DMS 273 (cell line): ENCODE data around the gene TAS1R3.
A peak's percentile ranks its signal among the peaks of the same experiment; 100 is the strongest.
"Not testable (repeated sequence)": the region's sequence is repeated elsewhere in the genome, so short reads cannot be mapped to it uniquely, and the experiment has no call there.

Source experiments
- DNase-seq: peaks from one replicate; lab custom pipeline; 2025; ENCODE audit not compliant: unreplicated experiment; lab: John Stamatoyannopoulos, UW

Gene TAS1R3

DNA sequence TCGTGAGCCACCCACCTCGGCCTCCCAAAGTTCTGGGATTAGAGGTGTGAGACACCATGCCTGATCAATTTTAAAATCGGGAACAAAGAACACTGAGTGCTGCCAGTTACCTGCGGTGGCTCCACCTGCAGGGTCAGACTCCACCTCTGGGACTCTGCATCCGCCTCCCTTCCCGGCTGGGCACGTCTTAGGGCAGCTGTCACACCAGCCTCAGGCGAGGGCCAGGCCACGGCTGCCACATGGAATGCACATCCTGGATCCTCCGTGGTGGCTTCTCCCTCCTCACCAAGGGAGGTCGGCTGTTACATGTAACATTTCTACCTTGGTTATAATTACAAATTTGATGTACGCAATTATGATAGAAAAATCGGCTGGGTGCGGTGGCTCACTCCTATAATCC, 33.2 kb downstream of the TAS1R3 start:
- DNase-seq: no peak

DNA sequence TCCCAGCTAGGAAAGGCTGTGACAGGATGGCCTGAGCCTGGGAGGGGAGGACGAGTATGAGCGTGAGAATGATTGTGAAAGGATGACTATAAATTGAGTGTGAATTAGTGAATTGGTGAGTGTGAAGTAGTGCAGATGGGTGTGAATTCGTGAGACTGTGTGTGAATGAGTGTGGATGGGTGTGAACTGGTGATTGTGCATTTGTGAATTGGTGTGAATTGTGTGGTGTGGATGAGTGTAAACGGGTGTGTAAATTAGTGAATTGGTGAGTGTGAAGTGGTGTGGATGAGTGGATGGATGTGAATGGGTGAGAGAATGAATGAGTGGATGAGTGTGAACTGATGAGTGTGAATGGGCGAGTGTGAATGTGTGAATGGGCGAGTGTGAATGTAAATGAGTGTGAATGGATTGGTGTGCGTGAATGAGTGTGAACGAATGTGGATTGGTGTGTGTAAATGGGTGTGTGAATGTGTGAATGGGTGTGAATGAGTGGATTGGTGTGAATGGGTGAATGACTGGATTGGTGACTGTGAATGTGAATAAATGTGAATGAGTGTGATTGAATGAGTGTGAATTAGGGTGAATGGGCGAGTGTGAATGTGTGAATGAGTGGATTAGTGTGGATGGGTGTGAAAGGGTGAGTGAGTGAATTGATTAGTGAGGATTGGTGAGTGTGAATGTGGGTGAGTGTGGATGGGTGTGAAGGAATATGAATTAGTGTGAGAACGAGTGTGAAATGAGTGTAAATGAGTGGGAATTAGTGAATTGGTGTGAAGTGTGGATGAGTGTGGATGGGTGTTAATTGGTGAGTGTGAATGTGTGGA, 35.0 kb downstream of the TAS1R3 start:
- no peak for DNase-seq

DNA sequence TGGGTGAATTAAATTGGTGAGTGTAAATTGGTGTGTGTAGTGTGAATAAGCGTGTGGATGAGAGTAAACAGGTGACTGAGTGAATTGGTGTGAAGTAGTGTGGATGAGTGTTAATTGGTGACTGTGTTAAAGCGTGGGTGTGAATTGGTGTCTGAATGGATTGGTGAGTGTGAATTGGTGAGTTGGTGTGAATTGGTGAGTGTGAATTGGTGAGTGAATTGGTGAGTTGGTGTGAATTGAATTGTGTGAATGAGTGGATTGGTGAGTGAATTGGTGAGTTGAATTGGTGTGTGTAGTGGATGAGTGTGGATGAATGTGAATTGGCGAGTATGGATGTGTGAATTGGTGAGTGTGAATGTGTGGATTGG, 35.6 kb downstream of the TAS1R3 start:
- DNase-seq: no peak

DNA sequence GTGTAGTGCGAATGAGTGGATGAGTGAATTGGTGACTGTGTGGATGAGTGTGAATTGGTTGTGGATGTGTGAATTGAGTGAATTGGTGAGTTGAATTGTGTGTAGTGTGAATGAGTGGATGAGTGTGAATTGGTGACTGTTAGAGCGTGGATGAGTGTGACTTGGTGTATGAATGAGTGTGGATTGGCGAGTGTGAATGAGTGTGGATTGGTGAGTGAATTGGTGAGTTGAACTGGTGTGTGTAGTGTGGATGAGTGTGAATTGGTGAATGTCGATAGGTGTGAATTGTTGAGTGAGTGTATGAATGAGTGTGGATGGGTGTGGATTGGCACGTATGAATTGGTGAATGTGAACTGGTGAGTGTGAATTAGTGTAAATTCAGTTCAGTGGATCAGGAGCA, 36.2 kb downstream of the TAS1R3 start:
- DNase-seq: no peak

DNA sequence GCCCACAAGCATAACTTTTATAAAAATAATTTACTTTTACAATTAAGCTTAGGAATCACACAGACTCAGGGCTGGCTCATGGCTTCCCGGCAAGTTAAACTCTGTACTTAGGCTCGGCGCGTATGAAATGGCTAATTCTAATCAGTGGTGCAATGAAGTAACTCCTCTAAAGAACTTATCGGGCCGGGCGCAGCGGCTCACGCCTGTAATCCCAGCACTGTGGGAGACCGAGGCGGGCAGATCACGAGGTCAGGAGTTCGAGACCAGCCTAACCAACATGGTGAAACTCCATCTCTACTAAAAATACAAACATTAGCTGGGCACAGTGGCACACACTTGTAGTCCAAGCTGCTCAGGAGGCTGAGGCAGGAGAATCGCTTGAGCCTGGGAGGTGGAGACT, 39.0 kb downstream of the TAS1R3 start:
- DNase-seq: not testable (repeated sequence)

DNA sequence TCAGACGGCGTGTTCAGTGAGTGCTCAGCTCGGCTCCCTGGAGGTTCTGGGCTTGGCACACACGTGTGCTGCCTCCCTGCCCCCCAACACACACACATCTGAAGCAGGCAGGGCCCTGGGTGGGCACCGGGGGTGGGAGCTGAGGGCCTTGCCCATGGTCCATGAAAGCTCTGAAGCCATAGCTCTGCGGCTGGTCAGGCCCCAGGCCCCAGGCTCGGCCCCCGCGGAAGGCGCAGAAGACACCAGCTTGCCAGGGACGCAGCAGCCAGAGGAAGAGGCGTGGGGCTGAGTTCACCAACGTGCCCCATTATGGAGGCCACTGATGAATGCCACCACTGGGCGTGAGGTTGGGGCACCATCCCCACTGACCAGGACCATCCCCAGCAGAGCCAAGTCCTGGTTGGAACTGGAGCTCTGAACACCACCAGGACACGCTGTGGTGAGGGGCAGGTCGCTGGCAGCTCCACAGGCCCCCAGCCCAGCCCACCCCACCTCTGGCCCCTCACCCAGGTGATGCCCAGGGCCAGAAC, 39.8 kb downstream of the TAS1R3 start:
- no peak for DNase-seq

DNA sequence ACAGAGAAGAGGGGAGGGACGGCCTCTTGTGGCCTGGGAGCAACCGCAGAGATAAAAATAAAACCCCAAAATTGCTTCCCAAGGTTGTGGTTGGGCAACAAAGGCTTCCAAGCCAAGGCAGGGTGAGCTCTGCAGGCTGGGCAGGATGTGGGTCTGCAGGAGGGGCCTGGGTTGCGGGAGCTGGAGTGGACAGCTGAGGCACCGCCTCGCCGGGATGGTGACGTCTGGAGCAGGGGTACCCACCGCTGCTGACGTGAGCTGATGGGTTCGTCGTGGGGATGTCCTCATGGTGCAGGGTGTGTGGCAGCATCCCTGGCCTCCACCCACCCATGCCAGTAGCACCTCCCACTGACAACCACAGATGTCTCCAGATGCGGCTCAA, 40.3 kb downstream of the TAS1R3 start:
- DNase-seq: no peak

DNA sequence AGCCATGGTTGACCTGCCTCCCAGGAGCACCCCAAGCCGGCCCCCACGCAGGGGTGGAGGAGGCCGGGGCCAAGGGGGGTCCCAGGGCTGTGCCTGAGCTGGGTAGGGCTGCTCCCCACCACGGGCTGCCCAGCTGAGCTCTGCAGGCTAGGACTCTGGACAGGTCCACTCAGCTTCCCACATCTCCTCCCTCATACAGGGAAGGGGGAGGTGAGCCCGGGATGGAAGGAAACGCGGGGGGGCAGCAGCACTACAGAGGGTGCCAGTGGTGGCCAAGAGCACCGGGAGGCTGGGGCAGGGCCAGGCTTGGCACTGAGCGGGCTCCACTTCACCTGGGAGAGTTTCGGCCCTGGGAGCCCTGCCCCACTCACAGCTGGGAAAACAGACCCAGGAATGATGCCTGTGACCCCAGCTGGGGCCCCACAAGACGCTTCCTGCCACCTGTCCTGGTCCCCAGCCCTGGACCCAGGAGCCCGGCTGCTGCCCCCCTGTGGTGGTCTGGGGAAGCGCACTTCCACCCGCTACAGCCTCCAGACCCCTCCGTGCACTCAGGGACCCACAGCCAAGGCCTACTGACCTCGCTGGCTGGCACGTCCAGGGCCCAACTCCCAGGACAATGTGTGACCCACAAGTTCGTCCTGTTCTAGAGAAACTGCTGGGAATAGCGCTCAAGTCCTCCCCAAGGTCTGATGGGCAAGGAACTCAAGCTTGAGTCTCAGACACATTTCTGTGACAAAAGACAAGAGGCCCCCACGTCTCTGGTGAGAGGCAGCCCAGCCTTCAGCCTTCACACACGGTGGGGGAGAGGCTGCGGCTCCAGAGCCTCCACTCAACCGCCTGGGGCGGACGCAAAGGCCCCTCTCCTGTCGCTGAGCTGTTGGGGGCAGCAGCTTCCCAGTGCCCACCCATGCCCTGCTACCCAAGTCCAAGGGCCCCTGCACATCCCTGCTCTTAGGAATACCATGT, 40.9 kb downstream of the TAS1R3 start:
- peak; percentile 79 for DNase-seq

DNA sequence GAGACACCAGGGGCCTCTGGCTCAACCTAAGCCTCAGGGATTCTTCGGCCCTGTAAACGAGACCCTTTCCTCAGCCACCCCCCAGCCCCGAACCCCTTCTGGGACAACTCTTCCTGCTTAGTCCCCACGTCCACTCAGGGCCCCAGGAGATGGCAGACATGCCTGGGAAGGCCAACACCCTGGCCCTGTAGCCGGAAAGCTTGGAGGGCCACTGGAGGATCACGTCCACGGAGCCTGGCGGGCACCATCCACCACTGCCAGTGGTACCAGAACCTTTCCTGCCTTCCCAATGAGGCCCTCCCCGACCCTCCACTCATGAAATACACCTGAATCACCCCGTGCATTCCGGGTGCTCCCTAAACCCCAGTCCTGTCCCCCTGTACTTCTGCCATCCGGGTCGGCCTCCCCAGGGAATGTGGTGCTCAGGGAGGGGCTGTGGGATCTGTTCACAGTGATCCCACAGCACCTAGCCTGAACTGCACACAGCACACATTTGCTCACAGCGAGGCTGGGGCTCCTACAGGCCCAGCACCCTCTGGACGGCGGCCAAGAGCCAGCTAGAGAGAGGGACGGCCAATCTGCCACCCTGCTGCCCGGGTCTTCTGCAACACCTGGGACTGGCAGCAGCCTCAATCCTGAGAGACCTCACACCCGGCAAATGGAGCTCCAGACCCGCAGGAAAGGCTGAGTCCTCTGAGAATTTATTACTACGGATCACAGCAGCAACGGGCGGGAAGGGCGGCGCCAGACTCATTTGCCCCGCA, 42.2 kb downstream of the TAS1R3 start:
- no peak for DNase-seq

DNA sequence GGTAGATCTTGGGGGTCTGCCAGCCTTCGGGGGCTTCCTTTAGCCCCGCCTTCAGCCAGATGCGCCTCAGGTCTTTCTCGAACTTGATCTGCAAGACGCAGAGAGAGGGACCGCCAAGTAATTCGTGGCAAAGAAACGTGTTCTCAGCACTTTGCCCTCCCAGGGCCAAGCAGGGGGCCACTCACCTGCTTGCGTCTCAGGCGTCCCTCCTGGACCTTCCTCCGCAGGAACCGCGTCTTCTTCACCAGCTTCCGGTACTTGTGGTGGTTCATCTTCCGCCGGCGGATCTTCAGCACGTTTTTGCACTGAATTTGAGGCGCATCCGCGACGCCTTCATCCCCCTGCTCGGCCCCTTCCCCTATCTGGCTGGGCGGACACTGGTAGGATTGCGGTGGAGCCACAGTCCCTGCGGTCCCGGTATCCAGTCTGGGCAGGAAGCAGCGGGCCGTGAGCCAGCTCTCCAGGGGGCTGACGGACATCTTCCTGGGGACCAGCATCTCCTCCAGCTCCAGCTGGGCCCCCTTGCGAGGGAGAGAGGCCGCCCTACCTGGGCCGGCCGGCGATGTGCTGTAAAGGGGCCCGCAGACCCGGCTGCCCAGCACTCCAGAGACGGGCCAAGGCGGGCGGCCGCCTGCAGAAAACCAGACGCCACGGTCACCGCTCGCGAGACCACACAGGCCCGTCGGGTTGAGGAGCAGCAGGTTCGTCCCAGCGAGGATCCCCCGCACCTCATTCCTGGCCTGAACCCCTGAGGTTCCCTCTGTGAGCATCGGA, 42.9 kb downstream of the TAS1R3 start:
- no peak for DNase-seq

DNA sequence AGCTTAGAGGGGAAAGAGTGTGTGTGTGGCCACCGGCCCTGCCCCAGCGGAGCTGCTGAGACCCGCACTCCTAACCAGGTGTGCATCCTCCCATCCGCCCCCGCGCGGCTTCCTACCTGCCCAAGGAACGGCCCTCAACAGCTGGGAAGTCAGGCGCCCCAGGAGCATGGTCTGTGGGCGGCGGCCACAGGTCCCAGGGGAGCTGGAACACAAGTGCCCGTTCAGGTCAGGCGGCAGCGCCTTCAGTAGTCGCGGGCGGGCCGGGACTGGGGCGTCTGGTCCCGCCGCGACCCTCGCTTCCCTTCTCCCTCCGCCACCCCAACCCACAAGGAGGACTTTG, 43.5 kb downstream of the TAS1R3 start:
- DNase-seq: no peak

DNA sequence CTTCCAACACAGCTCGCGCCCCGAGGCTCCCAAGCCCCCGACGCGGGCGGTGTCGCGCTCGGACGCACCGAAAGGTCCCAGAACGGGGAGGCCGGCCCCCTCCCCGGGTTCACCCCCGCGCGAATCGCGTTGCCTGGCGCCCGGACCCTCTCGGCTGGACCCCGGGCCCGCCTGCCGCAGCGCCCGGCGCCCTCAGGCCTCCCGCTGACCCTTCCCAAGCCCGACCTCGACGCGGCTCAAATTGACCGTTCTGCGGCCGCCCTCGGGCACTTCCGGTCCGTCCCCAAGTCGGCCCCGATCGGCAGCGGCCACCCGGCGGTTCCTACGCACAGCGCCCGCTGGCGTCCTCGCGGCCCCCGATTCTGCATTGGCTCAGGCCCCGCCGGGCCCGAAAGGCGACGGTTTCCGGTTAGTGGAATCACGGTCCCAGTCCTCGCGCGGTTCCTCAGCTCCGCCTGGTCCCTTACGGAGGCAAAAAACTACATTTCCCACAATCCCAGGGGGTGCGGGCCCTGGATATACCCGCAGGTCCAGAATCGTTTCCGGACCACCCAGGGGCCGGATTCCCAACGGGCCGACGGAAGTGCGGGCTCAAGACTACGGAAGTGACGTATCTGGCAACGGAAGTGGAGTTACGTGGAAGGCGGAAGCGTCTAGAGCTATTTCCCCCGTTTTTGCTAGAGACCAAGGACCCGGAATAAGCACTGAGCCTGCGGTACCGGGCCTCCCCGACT, 44.0 kb downstream of the TAS1R3 start, which contains the start of gene AURKAIP1:
AURKAIP1 (minus strand) TSS at position 279 of the 734 bp plus-strand sequence. CDS start 451 bp downstream, outside the sequence.
- peak; percentile 100 for DNase-seq

DNA sequence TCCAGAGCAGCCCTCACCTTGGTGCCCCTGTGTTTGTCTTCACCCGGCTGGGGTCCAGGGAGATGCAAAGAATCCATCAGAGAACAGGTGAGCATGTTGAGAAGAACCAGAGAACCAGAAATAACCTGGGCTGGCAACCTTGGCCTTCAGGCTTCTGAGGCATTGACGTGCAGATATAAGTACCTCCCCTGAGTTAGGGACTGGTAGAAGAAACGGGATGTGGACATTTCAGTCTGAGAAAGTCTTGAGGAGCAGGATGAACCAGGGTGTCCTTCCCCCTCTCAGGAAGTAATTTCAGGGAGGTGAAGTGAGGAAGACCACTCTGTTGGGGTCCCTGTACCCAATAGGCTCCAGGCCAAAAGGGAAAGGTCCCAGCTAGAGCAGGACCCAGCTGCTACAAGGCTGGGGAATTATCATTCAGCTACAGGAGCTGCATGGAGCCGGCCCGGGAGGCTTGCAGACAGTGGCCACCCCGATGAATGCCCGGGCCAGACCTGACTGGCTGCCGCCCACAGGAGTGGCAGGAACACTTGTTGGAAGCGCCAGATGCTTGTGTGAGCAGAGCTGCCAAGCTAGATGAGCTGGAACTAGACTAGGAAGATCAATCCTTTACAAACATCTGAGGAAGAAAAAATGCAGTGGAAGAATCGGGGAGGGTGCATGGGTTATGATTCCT, 45.6 kb downstream of the TAS1R3 start:
- DNase-seq: no peak

DNA sequence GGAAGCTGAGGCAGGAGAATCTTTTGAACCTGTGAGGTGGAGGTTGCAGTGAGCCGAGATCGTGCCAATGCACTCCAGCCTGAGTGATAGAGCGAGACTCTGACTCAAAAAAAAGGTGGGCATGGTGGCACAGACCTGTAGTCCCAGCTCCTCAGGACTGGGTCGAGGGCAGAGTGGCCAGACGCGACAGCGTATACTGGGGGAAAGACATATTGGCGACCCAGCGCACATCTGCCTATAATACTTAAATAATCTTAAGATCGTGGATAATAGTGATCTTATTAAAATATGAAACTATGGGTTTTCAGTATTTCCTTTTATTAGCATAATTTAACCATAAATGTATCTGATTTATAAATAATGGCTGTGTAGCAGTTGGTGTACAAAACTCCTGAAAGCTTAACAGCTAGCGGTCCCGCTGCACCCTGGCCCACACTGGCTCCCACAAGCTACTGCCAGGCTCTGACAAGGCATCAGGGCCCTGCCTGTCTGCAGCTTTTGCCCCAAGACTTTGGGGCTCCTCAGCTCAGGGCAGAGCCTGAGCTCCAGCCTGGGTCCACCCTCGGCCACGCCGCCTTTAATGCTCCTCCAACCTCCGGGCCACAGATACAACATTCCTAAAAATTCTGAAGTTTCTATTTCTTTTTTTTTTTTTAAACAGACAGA, 46.6 kb downstream of the TAS1R3 start:
- DNase-seq: no peak

DNA sequence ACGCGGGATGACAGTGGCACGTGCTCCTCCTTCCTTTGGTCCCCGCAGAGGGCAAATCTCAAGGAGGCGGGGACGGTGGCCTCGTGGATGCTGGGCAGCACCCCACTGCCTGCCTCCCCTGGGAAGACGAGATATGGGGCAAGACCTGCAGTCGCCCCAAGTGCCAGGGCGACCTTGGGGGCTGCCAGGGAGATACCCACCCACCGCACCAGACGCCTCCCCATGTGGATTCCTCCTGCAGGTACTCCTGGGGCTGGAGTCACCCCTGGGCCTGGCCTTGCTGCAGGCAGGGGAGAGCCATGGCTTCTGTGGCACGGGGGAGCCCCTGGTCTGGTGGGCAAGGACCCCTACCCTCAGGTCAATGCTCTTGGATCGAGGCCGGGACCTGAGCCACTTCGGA, 49.8 kb downstream of the TAS1R3 start:
- no peak for DNase-seq

DNA sequence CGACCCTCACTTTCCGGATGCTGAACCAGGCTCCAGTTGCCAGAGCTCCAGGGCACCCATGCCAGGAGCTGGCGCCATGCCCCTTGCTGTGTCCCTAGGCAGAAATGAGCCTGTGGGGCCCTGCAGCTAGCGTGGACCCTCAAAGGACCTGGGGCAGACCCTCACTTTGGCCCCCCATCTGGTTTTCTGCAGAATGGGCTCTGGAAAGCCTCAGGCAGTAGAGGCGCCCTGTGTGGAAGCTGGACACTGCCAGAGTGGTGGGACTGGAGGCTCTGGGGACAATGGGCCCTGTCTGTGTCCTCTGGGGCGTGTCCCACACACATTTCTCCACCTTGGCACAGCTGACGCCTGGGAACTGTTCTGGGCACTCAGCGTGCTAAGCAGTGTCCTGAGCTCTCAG, 50.2 kb downstream of the TAS1R3 start:
- no peak for DNase-seq
